GM18868 (cell line): ENCODE measurements around the gene CCDC32.
A peak's percentile ranks its signal among the peaks of the same experiment; 100 is the strongest.

Source experiments
- ATAC-seq: cut with Tn5 transposase; IDR thresholded peaks from one replicate; pipeline ENCODE4 v1.9.1; 2021; ENCODE audit warnings: mild to moderate bottlenecking, moderate library complexity; ENCODE audit not compliant: unreplicated experiment

Gene CCDC32

GRCh38 chr15:40513609-40514008, 51.2 kb downstream of the CCDC32 start:
- no peak for ATAC-seq

- ATAC-seq: no peak
Measured at GRCh38 chr15:40512440-40512839, 52.4 kb downstream of the CCDC32 start.

GRCh38 chr15:40511472-40512133, 53.2 kb downstream of the CCDC32 start:
- peak; percentile 52 for ATAC-seq

- ATAC-seq: peak; percentile 39
Measured at GRCh38 chr15:40511093-40511471, 53.8 kb downstream of the CCDC32 start.

GRCh38 chr15:40510201-40510600, 54.6 kb downstream of the CCDC32 start:
- no peak for ATAC-seq

GRCh38 chr15:40508216-40508615, 56.6 kb downstream of the CCDC32 start:
- ATAC-seq: no peak

GRCh38 chr15:40506964-40507571, 57.8 kb downstream of the CCDC32 start:
- ATAC-seq: peak; percentile 60
